ENCODE measurements around the gene SYT14. TPM values are rescaled to one million over a fixed set of nuclear protein-coding genes. Genes with fewer than 3 reads are reported as not detected.
"Not testable (repeated sequence)": the region's sequence is repeated elsewhere in the genome, so short reads cannot be mapped to it uniquely, and the experiment has no call there.

Gene SYT14
- total RNA-seq, 4 donors from 2014 or later = 0.04 to 2.8 (median 0.12) TPM; not detected in 1

DNA sequence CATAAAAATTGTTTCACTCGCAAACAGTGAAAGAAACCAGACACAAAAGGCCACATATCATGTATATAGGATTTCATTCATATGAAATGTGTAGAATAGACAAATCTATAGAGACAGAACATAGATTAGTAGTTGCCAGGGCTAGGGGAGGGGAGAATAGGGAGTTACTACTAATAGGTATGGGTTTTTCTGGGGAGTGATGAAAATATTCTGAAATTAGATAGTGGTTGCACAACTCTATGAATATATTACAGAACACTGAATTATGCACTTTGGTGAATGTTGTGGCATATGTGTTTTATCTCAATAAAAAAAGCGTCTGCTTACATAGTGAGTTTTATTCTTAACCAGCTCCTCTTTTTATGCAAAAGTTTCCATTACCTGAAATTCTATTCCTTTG, 21.6 kb downstream of the SYT14 start:
- intact Hi-C loops (cut with DNase I; ENCODE audit: low total_unique reads) = no loop called here
- no peak for DNase-seq (ENCODE audit: low spot score in 2 of 2)
- WGBS, 2 donors = 89 to 90% methylated on average over 2 of the region's 2 CpGs
- TF ChIP-seq, protein P1, sequence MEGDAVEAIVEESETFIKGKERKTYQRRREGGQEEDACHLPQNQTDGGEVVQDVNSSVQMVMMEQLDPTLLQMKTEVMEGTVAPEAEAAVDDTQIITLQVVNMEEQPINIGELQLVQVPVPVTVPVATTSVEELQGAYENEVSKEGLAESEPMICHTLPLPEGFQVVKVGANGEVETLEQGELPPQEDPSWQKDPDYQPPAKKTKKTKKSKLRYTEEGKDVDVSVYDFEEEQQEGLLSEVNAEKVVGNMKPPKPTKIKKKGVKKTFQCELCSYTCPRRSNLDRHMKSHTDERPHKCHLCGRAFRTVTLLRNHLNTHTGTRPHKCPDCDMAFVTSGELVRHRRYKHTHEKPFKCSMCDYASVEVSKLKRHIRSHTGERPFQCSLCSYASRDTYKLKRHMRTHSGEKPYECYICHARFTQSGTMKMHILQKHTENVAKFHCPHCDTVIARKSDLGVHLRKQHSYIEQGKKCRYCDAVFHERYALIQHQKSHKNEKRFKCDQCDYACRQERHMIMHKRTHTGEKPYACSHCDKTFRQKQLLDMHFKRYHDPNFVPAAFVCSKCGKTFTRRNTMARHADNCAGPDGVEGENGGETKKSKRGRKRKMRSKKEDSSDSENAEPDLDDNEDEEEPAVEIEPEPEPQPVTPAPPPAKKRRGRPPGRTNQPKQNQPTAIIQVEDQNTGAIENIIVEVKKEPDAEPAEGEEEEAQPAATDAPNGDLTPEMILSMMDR (IDR thresholded peaks at IDR 0.05) = no peak
- no peak for TF ChIP-seq POLR2A (IDR thresholded peaks at IDR 0.05)
- no peak overlapping the region for H3K4me3 ChIP-seq (ENCODE audit: low read depth, poor library complexity, severe bottlenecking)

DNA sequence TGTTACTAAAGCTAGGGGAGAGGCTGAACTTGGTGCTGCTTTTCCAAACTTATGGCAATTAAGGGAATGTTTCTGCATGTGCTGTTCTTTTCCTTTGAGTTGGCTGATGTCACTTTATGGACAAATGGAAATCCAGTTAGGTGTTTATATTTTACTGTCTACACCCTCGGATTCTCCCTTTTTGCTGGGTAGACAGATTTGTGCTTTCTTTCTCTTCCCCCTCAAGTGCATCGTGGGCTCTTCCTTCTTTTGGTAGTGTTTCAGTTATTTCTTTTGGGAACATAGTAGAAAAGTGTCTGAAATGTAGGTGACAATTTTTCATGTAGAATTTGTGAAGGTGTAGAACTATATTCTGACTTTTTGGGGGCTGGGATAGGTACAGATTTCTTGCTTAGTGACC, 22.9 kb downstream of the SYT14 start:
- no peak for TF ChIP-seq POLR2A (IDR thresholded peaks at IDR 0.05)
- TF ChIP-seq, protein P1 (IDR thresholded peaks at IDR 0.05) = no peak
- H3K4me3 ChIP-seq (ENCODE audit: low read depth, poor library complexity, severe bottlenecking) = no peak overlapping the region
- intact Hi-C loops (cut with DNase I; ENCODE audit: low total_unique reads) = no loop called here
- no peak for DNase-seq (ENCODE audit: low spot score in 2 of 2)
- WGBS, 2 donors = 77 to 78% methylated on average over 2 of the region's 2 CpGs

DNA sequence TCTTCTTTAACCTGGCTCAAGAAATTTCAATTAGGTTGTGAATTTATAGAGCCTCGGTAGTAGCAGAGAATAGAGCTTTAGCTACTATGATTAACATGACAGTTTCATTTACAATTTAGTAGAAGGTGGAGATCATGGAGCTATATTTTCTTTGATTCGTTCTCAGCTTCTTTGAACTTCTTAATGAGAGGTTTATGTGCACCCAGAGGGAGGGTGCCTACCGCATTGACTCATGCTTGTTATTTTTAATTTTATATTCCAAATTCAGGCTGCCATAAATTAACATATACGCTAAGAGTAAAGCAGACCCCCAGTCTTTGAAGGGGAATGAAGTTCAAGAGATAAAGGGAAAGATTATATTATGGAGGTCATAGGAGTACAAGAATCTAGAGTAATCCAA, 24.4 kb downstream of the SYT14 start:
- no peak overlapping the region for H3K4me3 ChIP-seq (ENCODE audit: low read depth, poor library complexity, severe bottlenecking)
- TF ChIP-seq, protein P1 (IDR thresholded peaks at IDR 0.05) = no peak
- no peak for TF ChIP-seq POLR2A (IDR thresholded peaks at IDR 0.05)
- intact Hi-C loops (cut with DNase I; ENCODE audit: low total_unique reads) = no loop called here
- WGBS, 2 donors = 49 to 56% methylated on average over 4 of the region's 4 CpGs
- DNase-seq (ENCODE audit: low spot score in 2 of 2) = no peak

DNA sequence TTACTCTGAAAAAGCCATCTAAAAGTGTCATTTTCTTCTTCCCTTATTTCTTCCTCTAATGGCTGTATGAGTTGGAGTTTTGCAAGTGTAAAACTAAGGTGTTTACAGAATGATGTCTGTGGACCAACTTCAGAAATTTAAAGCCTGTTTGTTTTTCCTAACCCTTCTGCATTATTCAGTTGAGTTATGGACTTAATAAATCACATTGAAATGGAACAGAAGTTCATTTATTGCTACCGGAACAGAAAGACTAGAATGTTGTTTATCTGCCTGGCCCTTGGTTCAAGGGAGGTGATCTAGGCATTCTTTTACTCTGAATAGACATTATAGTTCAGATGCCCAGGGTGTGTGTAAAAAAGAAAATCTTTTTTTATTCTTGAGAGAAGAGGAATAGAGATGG, 24.8 kb downstream of the SYT14 start:
- no peak overlapping the region for H3K4me3 ChIP-seq (ENCODE audit: low read depth, poor library complexity, severe bottlenecking)
- intact Hi-C loops (cut with DNase I; ENCODE audit: low total_unique reads) = no loop called here
- TF ChIP-seq, protein P1 (IDR thresholded peaks at IDR 0.05) = no peak
- no peak for TF ChIP-seq POLR2A (IDR thresholded peaks at IDR 0.05)
- 29 to 38% methylated on average over 1 of the region's 1 CpG for WGBS, 2 donors
- DNase-seq (ENCODE audit: low spot score in 2 of 2) = no peak

GRCh38 chr1:209965996-209966395, 28.0 kb downstream of the SYT14 start:
- WGBS, 2 donors = 95 to 96% methylated on average over 9 of the region's 9 CpGs
- intact Hi-C loops (cut with DNase I; ENCODE audit: low total_unique reads) = no loop called here
- no peak for TF ChIP-seq POLR2A (IDR thresholded peaks at IDR 0.05)
- TF ChIP-seq, protein P1 (IDR thresholded peaks at IDR 0.05) = no peak

DNA sequence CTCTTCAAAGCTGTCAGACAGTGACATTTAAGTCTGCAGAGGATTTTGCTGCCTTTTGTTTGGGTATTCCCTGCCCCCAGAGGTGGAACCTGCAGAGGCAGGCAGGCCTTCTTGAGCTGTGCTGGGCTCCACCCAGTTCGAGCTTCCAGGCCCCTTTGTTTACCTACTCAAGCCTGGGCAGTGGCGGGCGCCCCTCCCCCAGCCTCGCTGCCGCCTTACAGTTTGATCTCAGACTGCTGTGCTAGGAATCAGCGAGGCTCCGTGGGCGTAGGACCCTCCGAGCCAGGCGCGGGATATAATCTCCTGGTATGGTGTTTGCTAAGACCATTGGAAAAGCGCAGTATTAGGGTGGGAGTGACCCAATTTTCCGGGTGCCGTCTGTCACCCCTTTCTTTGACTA, 40.7 kb downstream of the SYT14 start:
- 88% methylated on average over 14 of the region's 14 CpGs for whole genome bisulfite sequencing, 2 donors
- H3K4me3 ChIP-seq (ENCODE audit: low read depth, poor library complexity, severe bottlenecking); intact Hi-C loops (cut with DNase I; ENCODE audit: low total_unique reads); DNase-seq (ENCODE audit: low spot score in 2 of 2): not testable (repeated sequence)

More at GRCh38 chr1:209965996-209966395, 28.0 kb downstream of the SYT14 start:
- no peak overlapping the region for H3K4me3 ChIP-seq (ENCODE audit: low read depth, poor library complexity, severe bottlenecking)
- DNase-seq (ENCODE audit: low spot score in 2 of 2) = no peak
